Upper lobe of left lung (tissue), 4 donors: Measurements from ENCODE around the gene STN1.

Experiments
- POLR2AphosphoS5 ChIP-seq, 2 donors: sonication (generic); formaldehyde crosslinking; IDR thresholded peaks; one replicate each; pipeline ENCODE4 v1.5.1; 2017; ENCODE audit warnings: antibody characterized with exemption in 2 of 2
- TF ChIP-seq, protein P1 (sequence below), 6 experiments: fragments of 450-650 bp in 4 of 6; fragments of 200-600 bp in 2 of 6; sonication (generic) in 2 of 6; IDR thresholded peaks; one replicate each; pipeline ENCODE4 v1.5.1; 2016 to 2019; ENCODE audit warnings: antibody characterized with exemption in 6 of 6

DNA sequence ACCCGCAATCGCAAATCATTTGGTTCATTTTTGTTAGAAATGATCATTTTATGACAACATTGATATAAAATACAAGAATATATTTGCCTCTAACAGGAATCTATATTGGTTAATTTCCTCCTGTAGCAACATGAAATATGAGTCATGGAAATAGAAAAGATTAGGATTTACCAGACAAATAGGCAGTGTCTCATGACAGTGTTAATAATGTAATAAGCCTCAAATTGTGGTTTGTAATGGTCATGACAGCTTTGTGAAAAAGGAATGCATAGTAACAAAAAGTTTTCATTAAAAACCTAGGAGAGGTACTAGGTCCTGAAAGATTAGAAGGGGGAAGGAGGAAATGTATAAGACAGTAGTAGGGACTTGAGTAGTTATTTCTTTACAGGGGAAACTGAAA, 41.0 kb upstream of the STN1 start:
- TF ChIP-seq, protein P1, sequence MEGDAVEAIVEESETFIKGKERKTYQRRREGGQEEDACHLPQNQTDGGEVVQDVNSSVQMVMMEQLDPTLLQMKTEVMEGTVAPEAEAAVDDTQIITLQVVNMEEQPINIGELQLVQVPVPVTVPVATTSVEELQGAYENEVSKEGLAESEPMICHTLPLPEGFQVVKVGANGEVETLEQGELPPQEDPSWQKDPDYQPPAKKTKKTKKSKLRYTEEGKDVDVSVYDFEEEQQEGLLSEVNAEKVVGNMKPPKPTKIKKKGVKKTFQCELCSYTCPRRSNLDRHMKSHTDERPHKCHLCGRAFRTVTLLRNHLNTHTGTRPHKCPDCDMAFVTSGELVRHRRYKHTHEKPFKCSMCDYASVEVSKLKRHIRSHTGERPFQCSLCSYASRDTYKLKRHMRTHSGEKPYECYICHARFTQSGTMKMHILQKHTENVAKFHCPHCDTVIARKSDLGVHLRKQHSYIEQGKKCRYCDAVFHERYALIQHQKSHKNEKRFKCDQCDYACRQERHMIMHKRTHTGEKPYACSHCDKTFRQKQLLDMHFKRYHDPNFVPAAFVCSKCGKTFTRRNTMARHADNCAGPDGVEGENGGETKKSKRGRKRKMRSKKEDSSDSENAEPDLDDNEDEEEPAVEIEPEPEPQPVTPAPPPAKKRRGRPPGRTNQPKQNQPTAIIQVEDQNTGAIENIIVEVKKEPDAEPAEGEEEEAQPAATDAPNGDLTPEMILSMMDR (IDR thresholded peaks at IDR 0.05): no peak
- no peak for TF ChIP-seq POLR2AphosphoS5 (IDR thresholded peaks at IDR 0.05)
